Lower leg skin (tissue), 4 donors: ENCODE data around the gene PTPRN2. TPM values are rescaled to one million over a fixed set of nuclear protein-coding genes. Genes with fewer than 3 reads are reported as not detected.

ENCODE experiments used
- DNase-seq, 2 donors: peaks; one replicate each; pipeline ENCODE4 v3.0.0-alpha.2; 2019; ENCODE audit warnings: low spot score in 2 of 2
- H3K4me3 ChIP-seq: fragments of 200-600 bp; sonication (generic); 2 replicates; pipeline ENCODE4 v1.5.1; 2017; ENCODE audit warnings: mild to moderate bottlenecking, low read depth; ENCODE audit not compliant: poor library complexity, severe bottlenecking
- CTCF ChIP-seq, 3 donors: fragments of 450-650 bp; IDR thresholded peaks; one replicate each; pipeline ENCODE4 v1.5.1; 2016; ENCODE audit warnings: antibody characterized with exemption in 3 of 3, mild to moderate bottlenecking in 3 of 3, moderate library complexity in 2 of 3
- POLR2A ChIP-seq, 2 donors: fragments of 450-650 bp; IDR thresholded peaks; one replicate each; pipeline ENCODE4 v1.6.1; 2016 to 2017; ENCODE audit warnings: antibody characterized with exemption in 2 of 2, mild to moderate bottlenecking in 1 of 2, moderate library complexity in 1 of 2
- WGBS, 2 donors: methylation state at CpG; one replicate each; pipeline ENCODE4 v1.1.5; 2018; 5-methylcytosine and 5-hydroxymethylcytosine counted together
- intact Hi-C: fragments of 100-400 bp; cut with DNase I; formaldehyde crosslinking; loops from one replicate; pipeline ENCODE4 v1.15.0; 2023; ENCODE audit warnings: low total_unique reads
- total RNA-seq, 4 donors: library from RNA; depleted of rRNA; stranded (reverse); fragments of >200 nt; gene quantifications; one replicate each; pipeline ENCODE4 v1.1.0, GENCODE V29; 2016

The PTPRN2 gene
- total RNA-seq, 4 donors from 2014 or later, result 0.11 to 1.6 (median 0.92) TPM

- TF ChIP-seq CTCF (IDR thresholded peaks at IDR 0.05), result no peak
- no peak for TF ChIP-seq POLR2A (IDR thresholded peaks at IDR 0.05)
- no peak overlapping the region for H3K4me3 ChIP-seq
- intact Hi-C loops, result no loop called here
- WGBS, 2 donors, result 77 to 78% methylated on average over 25 to 27 of the region's 27 CpGs
- no peak for DNase-seq
Measured at GRCh38 chr7:158261362-158262235, 326.0 kb downstream of the PTPRN2 start.

GRCh38 chr7:158260567-158261361 is 326.9 kb downstream of the PTPRN2 start:
- intact Hi-C loops, result no loop called here
- 63 to 71% methylated on average over 19 to 20 of the region's 20 CpGs for WGBS, 2 donors
- no peak for DNase-seq
- no peak overlapping the region for H3K4me3 ChIP-seq
- TF ChIP-seq CTCF (IDR thresholded peaks at IDR 0.05) (no peak), POLR2A (IDR thresholded peaks at IDR 0.05) (no peak)

GRCh38 chr7:158259671-158260418 is 327.8 kb downstream of the PTPRN2 start:
- 74 to 81% methylated on average over 12 of the region's 12 CpGs for WGBS, 2 donors
- H3K4me3 ChIP-seq, result no peak overlapping the region
- TF ChIP-seq POLR2A (IDR thresholded peaks at IDR 0.05) (no peak), CTCF (IDR thresholded peaks at IDR 0.05) (no peak)
- DNase-seq, result no peak
- intact Hi-C loops, result no loop called here

GRCh38 chr7:158259141-158259540 is 328.5 kb downstream of the PTPRN2 start:
- no peak for TF ChIP-seq POLR2A (IDR thresholded peaks at IDR 0.05)
- TF ChIP-seq CTCF (IDR thresholded peaks at IDR 0.05), result no peak
- DNase-seq, result no peak
- H3K4me3 ChIP-seq, result no peak overlapping the region
- WGBS, 2 donors, result 82 to 88% methylated on average over 10 of the region's 10 CpGs
- intact Hi-C loops, result no loop called here

- 79 to 82% methylated on average over 22 of the region's 22 CpGs for WGBS, 2 donors
- H3K4me3 ChIP-seq, result no peak overlapping the region
- intact Hi-C loops, result no loop called here
- no peak for DNase-seq
- TF ChIP-seq CTCF (IDR thresholded peaks at IDR 0.05) (no peak), POLR2A (IDR thresholded peaks at IDR 0.05) (no peak)
Measured at GRCh38 chr7:158258411-158259130, 329.1 kb downstream of the PTPRN2 start.
